HG03442 (cell line): ENCODE data around the gene CLDN24.

Source experiments
- ATAC-seq: cut with Tn5 transposase; IDR thresholded peaks from one replicate; pipeline ENCODE4 v1.9.1; 2021; ENCODE audit warnings: mild to moderate bottlenecking, moderate library complexity; ENCODE audit not compliant: unreplicated experiment

The CLDN24 gene

DNA sequence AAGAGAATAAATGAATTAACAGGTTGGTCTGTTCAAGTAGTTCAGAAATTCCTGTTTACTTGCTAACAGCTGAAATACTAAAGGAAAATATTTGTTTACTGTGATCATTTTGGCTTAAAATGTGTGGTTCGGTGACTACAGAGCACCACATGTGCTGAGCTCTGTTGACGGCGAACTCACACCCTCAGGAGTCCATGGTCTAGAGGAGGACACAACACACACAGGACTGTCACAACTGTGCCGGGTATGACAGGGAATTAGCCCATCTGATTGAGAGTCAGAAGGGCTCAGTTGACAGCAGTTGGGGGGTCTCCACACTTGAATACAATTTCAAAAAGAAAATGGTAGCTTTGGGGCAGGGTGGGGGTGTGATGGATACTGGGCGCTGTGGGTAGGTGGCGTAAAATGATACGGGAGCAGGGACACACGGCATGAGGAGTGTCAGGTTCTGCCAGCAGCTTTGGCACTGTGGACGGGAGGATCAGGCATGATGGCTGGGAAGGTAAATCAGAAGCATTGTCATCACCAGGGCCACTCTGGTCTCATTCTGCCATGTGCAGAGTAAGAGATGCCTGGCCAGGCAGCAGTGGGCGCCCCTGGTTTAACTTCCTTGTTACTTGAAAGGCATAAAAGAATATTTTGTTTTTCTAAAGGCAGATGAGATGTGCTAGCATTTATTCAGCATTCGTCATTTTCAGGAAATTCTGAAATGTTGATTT is 35.5 kb downstream of the CLDN24 start:
- ATAC-seq, result no peak

DNA sequence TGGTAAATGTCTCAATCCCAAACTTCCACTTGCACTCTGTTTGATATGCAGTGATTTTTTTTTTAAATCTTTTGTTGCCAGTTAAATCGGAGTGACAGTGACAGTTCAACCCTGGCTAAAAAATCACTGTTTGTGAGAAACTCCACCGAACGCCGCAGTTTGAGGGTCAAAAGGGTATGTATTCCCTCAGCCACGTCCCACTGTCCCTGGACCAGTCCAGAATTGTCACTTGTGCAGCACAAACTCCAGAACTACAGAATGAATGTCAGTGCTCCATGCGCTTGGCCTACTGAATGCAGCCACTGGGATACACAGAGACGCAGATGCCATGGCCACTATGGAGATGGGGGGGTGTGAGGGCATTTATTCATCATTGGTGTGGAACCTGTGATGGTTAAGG is 36.3 kb downstream of the CLDN24 start:
- ATAC-seq, result no peak

DNA sequence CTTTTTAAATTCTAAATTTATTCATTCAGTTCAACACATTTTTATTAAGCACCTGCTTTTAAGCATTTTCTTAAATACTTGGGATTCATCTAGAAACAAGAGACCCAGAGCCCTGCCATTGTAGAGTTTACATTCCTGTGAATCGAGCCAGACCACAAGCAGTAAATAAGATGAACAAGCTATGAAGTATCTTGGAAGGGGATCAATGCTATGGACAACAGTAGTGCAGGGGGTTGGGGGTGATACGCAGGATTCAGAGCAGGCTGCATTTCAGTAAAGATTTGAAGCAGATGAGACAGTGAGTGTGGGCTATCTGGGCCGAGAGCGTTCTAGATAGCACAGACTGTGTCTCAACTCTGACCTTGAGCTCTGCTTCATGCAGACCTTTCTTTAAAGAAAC is 37.3 kb downstream of the CLDN24 start:
- no peak for ATAC-seq

- ATAC-seq, result no peak
Measured at GRCh38 chr4:183284258-183284785, 37.9 kb downstream of the CLDN24 start.

DNA sequence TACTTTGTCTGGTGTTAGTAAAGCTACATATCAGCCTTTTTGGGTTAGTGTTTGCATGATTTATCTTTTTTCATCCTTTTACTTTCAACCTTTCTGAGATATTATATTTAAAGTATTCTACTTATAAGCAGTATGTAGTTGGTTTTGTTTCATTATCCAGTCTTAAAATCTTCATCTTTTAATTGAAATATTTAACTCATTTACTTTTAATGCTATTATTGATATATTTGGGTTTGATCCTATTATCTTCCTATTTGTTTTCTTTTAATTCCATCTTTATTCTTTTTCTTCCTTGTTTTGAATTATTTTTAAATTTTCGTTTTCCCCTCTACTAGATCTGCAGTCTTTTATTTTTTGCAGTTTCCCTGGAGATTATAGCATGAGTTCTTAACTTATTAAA is 46.1 kb downstream of the CLDN24 start:
- ATAC-seq, result no peak

DNA sequence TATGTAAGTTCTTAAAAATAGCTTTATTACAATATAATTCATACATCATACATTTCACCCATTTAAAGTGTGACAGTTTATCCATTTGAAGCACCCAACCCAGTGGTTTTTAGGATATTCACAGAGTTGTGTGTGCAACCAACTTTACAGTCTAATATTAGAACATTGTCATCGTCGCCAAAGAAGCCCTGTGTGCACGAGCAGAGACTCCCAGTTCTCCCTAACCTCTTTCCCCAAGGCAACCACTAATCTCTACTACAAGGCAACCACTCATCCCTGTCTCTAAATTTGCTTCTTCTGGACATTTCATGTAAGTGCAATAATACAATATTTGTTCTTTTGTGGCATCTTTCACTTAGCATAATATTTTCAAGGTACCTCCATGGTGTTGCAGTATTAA is 49.8 kb downstream of the CLDN24 start:
- no peak for ATAC-seq
